Peyer's patch (tissue), 4 donors: Measurements from ENCODE around the gene GAS7. TPM values are rescaled to one million over a fixed set of nuclear protein-coding genes. Genes with fewer than 3 reads are reported as not detected.

Experiments
- DNase-seq, 3 donors: peaks; one replicate each; pipeline ENCODE4 v3.0.0-alpha.2; 2017 to 2019
- H3K27ac ChIP-seq, 4 donors: fragments of 200-600 bp; sonication (generic); one replicate each; pipeline ENCODE4 v1.5.1; 2016 to 2019
- H3K27me3 ChIP-seq, 2 donors: fragments of 200-600 bp; sonication (generic); one replicate each; pipeline ENCODE4 v1.5.1; 2019
- H3K36me3 ChIP-seq, 3 donors: fragments of 200-600 bp; sonication (generic); one replicate each; pipeline ENCODE4 v1.5.1; 2016 to 2019
- H3K4me1 ChIP-seq, 4 donors: fragments of 200-600 bp; sonication (generic); one replicate each; pipeline ENCODE4 v1.5.1; 2016 to 2019
- H3K4me3 ChIP-seq, 4 donors: fragments of 200-600 bp; sonication (generic); 1 replicate in 3 of 4; 2 replicates in 1 of 4; pipeline ENCODE4 v1.5.1; 2016 to 2019; ENCODE audit warnings: mild to moderate bottlenecking in 1 of 4
- H3K9me3 ChIP-seq, 4 donors: fragments of 200-600 bp; sonication (generic); one replicate each; pipeline ENCODE4 v1.5.1; 2016 to 2019; ENCODE audit warnings: mild to moderate bottlenecking in 1 of 4
- CTCF ChIP-seq, 6 experiments: fragments of 450-650 bp in 4 of 6; fragments of 200-600 bp in 2 of 6; sonication (generic) in 1 of 6; IDR thresholded peaks; one replicate each; pipeline ENCODE4 v1.5.1; 2017 to 2019; ENCODE audit warnings: antibody characterized with exemption in 6 of 6, mild to moderate bottlenecking in 3 of 6, moderate library complexity in 1 of 6
- POLR2A ChIP-seq, 2 donors: fragments of 450-650 bp; IDR thresholded peaks; one replicate each; pipeline ENCODE4 v1.5.1; 2017; ENCODE audit warnings: antibody characterized with exemption in 2 of 2, mild to moderate bottlenecking in 2 of 2, moderate library complexity in 2 of 2
- total RNA-seq, 4 donors: library from RNA; depleted of rRNA; stranded (reverse); fragments of >200 nt; gene quantifications; one replicate each; pipeline ENCODE4 v1.1.0, GENCODE V29; 2016

The GAS7 gene
- total RNA-seq, 4 donors from 2014 or later, result 6.8 to 104 (median 27.6) TPM

- H3K4me3 ChIP-seq, result no peak overlapping the region
- no peak for TF ChIP-seq CTCF (IDR thresholded peaks at IDR 0.05)
- TF ChIP-seq POLR2A (IDR thresholded peaks at IDR 0.05), result no peak
- H3K4me1 ChIP-seq, result no peaks in the 10 kb centered on the region
- no peak for DNase-seq
- peaks cover 0 to 4% (median 0%) of the 10 kb centered on the region in 4 donors for H3K9me3 ChIP-seq
- H3K27ac ChIP-seq, result peak overlapping the region in 1 of 4 donors; percentile 35
- H3K36me3 ChIP-seq, result no peaks in the 10 kb centered on the region
- no peaks in the 10 kb centered on the region for H3K27me3 ChIP-seq
Observed at GRCh38 chr17:10064536-10064935, 133.9 kb downstream of the GAS7 start.

DNA sequence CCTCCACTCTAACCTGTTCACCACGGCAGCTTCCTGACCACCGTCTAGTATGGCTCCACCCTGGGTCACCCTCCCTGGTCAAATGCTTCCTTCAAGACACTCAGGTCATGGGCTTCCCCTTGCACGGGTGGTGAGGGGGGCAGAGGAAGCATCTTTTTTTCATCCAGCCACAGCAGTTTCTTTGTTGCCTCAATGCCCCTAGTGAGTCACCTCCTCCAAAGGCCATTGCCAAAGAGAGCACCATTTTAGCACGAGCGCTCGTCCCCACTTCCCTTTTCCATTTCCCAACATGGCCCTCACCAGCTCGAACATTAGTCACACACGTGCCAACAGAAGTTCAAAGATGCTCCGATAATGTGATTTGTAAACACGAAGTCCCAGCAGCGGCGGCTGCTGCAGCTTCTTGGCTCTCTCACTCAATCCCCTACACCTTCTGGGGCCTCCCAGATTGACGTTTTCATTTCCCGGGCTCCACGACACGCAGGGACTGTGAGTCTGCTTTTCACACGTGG is 134.6 kb downstream of the GAS7 start:
- TF ChIP-seq POLR2A (IDR thresholded peaks at IDR 0.05) (no peak), CTCF (IDR thresholded peaks at IDR 0.05) (no peak)
- H3K27me3 ChIP-seq, result no peaks in the 10 kb centered on the region
- no peaks in the 10 kb centered on the region for H3K36me3 ChIP-seq
- no peak overlapping the region for H3K4me3 ChIP-seq
- H3K27ac ChIP-seq, result peak overlapping the region in 1 of 4 donors; percentile 35
- DNase-seq, result peak in 1 of 3 donors; percentile 49
- no peaks in the 10 kb centered on the region for H3K4me1 ChIP-seq
- peaks cover 0 to 4% (median 0%) of the 10 kb centered on the region in 4 donors for H3K9me3 ChIP-seq

GRCh38 chr17:10062691-10063385 is 135.6 kb downstream of the GAS7 start:
- TF ChIP-seq POLR2A (IDR thresholded peaks at IDR 0.05) (no peak), CTCF (IDR thresholded peaks at IDR 0.05) (no peak)
- H3K4me1 ChIP-seq, result no peaks in the 10 kb centered on the region
- H3K36me3 ChIP-seq, result no peaks in the 10 kb centered on the region
- H3K27me3 ChIP-seq, result no peaks in the 10 kb centered on the region
- H3K4me3 ChIP-seq, result no peak overlapping the region
- peaks cover 0 to 4% (median 0%) of the 10 kb centered on the region in 4 donors for H3K9me3 ChIP-seq
- no peak for DNase-seq
- H3K27ac ChIP-seq, result no peak overlapping the region

DNA sequence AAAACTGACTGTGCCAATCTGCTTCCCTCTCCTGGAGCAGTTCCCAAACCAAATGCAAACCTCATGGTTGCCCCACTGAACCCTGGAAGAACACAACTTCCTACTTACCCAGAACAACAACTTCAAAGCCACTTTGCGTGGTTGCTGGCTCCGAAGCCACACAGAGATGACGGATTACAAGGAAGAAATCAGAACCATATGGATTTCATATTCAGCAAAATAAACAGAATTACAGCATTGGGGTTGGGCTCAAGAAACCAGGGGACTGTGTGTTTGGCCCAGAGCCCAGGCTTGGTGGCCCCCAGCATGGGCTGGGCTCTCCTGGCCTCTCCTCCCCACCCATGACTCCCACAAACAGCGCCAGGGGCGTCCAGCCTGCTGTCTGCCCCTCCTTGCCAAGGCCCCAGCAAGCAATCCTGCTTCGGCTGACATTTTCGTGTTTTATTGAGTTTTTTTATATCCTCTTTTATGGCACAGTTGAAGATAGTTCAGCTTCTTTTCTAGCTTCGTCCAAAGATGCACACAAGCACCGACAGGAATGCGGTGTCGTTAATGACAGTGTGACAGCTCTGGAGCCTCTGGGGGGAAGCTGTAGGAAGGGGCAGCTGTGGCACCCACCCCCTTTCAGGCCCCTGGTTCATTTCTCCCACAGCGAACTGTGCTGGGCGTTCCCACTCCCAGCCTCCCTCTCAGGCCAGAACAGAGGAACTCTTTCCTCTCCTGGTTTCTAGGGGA is 137.1 kb downstream of the GAS7 start:
- H3K27me3 ChIP-seq, result no peaks in the 10 kb centered on the region
- no peaks in the 10 kb centered on the region for H3K4me1 ChIP-seq
- peak overlapping the region; percentile 6 to 67 (median 34) for H3K27ac ChIP-seq
- peaks cover 0 to 4% (median 0%) of the 10 kb centered on the region in 4 donors for H3K9me3 ChIP-seq
- TF ChIP-seq CTCF (IDR thresholded peaks at IDR 0.05) (no peak), POLR2A (IDR thresholded peaks at IDR 0.05) (no peak)
- H3K4me3 ChIP-seq, result no peak overlapping the region
- DNase-seq, result no peak
- H3K36me3 ChIP-seq, result no peaks in the 10 kb centered on the region

GRCh38 chr17:10060526-10060925 is 137.9 kb downstream of the GAS7 start:
- Histone ChIP-seq H3K4me3 (no peak overlapping the region), H3K9me3 (peaks cover 0 to 4% (median 0%) of the 10 kb centered on the region in 4 donors), H3K4me1 (no peaks in the 10 kb centered on the region), H3K27me3 (no peaks in the 10 kb centered on the region), H3K36me3 (no peaks in the 10 kb centered on the region), H3K27ac (peak overlapping the region in 3 of 4 donors; percentile 6 to 48 (median 43))
- TF ChIP-seq POLR2A (IDR thresholded peaks at IDR 0.05) (no peak), CTCF (IDR thresholded peaks at IDR 0.05) (no peak)
- no peak for DNase-seq
